HG03103 (cell line): Measurements from ENCODE around the gene ZWILCH.

Source experiments
- ATAC-seq: cut with Tn5 transposase; IDR thresholded peaks from one replicate; pipeline ENCODE4 v1.9.1; 2021; ENCODE audit warnings: low read depth; ENCODE audit not compliant: unreplicated experiment

The ZWILCH gene

GRCh38 chr15:66535056-66535455, 29.9 kb downstream of the ZWILCH start:
- ATAC-seq: no peak

- ATAC-seq: no peak
These were observed 37.8 kb downstream of the ZWILCH start for GRCh38 chr15:66542896-66543295.

DNA sequence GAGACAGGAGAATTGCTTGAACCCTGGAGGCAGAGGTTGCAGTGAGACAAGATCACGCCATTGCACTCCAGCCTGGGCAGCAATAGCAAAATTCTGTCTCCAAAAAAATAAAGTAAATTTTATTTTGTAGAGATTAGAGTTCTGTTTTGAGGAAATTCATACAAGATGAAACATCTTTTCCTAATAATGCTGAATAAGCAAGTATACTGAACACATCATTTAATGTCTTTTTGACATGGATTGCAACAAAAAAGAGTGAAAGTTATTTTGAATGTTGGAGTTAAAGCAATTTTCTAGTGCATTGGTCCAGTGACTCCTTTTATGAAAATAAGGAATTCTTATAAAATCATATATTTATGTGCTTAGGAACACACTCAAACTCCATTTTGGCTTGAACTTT, 40.1 kb downstream of the ZWILCH start:
- ATAC-seq: no peak

DNA sequence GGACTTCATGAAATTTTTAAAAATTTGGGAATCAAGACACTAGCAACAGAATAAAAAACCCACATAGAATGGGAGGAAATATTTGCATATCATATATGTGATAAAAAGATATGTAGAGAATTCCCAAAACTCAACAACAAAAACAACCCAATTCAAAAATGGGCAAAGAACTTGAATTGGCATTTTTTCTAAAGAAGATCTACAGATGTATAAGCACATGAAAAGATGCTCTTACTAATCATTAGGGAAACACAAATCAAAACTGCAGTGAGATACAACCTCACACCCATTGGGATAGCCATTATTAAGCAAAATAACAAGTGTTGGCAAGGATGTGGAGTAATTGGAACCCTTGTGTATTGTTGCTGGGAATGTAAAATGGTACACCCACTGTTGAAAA, 50.6 kb downstream of the ZWILCH start:
- no peak for ATAC-seq

- no peak for ATAC-seq
These were observed 53.1 kb downstream of the ZWILCH start for GRCh38 chr15:66558271-66558670.

DNA sequence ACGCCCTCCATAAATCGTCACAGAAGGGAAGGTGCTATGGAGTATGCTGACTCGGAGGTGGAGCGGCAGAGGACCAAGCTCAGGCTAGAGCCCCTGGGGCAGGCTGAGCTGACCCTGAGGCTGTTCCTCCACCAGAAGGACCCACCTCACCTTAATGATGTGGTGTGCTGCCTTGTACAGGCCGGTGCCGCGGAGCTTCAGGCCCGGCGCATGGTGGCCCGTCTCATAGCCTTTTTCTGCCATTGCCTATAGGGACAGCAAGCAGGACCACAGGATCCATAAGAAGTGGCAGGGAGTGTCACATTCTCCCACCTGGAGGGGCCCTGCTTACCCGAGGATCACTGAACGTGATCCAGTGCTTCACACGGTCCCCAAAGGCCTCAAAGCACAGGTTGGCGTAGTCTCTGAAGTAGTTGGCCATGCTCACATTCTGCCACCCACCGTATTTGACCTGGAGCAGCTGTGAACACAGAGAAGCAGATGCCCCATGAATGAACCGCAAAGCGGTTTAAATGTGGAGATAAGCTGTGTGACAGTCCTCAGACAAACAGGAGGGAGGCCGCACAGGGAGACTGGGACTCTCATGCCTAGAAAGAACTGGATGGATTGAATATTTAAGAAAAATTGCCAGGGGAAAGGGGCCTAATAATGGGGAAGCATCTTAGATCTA, 55.9 kb downstream of the ZWILCH start:
- no peak for ATAC-seq

DNA sequence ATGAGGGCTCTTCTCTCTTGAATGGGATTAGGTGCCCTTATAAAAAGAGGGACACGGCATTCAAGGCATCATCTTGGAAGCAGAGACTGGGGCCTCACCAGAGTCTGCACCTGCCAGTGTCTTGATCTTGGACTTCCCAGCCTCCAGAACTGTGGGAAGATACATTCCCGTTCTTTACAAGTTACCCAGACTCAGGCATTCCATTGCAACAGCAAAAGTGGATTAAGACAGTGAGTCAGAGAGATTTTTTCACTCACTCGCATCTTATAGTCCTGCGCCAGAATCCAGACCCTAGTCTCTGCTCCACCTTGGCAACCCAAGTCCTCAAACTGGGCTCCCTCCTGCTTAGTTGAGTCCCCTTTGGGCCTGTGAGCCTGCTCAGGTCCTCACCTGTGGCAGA, 58.0 kb downstream of the ZWILCH start:
- no peak for ATAC-seq

DNA sequence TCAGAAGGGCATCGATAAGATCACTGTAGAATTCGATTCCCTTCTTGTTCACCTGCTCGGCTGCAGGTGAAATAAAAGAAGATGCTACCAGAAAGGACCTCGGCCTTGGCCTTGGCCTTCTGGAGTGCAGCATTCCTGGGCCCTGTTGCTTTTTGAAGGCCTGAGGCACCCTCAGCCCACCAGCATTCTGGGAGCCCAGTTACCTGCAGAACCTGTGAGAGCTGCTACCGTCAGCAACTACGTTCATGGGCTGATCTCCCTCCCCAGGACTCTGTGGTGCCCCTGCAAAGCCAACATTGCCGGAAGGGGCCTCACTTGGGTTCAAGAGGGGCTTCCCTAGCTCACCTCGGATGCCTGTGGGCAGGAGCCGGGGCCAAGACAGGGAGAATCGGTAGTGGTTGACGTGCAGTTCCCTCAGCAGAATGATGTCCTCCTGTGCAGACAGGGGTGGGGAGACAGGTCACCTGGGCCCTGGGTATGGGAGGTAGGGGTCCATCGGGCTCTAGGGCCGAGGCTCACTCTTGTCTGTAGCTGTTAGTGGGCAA, 58.5 kb downstream of the ZWILCH start:
- ATAC-seq: no peak

DNA sequence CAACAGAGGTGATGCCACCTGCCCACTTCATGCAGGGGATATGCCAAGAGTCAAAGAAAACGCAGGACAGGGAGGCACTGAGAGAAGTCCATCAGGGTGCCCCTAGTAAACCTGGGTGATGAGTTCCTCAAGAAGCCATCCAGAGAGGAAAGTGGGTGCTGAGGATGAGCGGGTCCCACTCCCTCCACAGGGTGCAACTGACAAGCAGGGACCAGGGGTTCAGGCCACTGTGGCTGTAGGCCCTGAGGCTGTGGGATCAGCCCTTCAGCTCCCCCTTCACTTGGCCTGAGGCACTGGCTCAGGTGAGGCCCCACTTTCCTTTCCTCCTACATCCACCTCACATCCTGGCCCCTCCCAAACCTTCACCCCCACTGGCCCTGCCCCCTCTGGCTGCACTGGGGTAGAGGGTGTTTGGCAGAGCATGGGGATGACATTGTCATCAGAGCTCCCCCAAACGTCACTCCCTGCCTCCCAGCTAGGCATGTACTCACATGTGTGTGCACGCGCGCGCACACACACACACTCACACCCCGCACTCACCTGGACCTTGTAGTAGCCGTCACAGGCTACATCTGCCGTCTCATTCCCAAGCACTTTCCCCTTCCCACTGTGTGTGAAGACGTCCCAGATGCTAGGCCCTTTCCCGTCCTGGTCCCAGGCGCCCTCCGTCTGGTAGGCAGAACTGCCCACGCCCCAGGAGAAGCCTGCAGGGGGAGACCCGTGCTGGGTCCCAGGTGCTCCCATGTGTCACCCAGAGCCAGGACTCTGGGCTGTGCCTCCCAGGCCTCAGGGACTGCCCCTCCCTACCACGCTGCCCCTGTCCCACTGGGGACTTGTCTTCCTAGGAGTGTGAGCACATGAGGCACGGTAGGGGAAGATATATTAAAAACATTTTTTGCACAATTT, 59.3 kb downstream of the ZWILCH start:
- ATAC-seq: no peak

GRCh38 chr15:66565141-66565641, 60.1 kb downstream of the ZWILCH start:
- no peak for ATAC-seq

GRCh38 chr15:66565741-66566144, 60.6 kb downstream of the ZWILCH start, which contains the start of gene LCTL:
Gene LCTL (minus strand): TSS chr15:66565998. CDS start chr15:66565365, 633 bp downstream.
- no peak for ATAC-seq

DNA sequence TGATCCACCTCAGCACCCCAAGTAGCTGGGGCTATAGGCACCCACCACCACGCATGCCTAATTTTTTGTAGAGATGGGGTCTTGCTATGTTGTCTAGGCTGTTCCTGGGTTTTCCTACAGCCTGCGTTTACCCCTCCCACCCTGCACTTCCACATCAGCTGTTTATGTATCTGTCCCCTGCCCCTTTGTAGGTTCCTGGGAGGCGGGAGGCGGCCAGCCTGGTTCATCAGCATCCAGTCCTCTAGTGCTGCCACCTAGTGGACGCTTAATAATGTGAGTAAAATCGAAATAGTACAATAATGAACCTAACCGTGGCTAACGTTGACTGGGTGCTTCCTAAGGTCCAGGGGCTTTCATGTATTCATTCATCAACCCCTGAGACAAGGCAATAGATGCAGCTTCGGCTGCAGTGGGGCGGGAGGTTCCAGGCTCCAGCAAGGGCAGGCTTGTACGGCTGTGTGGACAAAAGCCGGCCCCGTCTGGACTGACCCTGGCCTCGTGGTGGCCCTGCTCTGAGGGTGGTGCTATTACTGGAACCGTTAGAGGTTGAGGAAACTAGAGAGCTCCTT, 61.9 kb downstream of the ZWILCH start:
- ATAC-seq: no peak

DNA sequence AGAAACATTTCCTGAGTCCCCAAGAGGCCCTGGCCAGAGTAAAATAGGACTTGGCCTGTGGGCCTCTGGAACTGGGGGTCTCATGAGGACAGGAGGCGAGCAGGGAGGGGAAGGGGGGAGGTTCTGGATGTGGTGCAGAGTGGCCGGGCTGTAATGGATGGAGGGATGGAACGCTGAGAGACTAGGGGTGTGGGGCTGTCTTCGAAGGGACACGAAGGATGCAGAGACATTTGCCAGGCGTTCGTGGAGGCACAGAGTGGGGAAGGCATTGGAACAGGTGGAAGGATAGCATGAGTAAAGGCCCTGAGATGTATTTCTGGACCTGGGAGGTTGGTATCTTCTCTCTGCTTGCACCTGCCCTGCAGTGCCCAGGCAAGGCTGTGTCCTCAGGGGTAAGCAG, 62.8 kb downstream of the ZWILCH start:
- ATAC-seq: no peak

DNA sequence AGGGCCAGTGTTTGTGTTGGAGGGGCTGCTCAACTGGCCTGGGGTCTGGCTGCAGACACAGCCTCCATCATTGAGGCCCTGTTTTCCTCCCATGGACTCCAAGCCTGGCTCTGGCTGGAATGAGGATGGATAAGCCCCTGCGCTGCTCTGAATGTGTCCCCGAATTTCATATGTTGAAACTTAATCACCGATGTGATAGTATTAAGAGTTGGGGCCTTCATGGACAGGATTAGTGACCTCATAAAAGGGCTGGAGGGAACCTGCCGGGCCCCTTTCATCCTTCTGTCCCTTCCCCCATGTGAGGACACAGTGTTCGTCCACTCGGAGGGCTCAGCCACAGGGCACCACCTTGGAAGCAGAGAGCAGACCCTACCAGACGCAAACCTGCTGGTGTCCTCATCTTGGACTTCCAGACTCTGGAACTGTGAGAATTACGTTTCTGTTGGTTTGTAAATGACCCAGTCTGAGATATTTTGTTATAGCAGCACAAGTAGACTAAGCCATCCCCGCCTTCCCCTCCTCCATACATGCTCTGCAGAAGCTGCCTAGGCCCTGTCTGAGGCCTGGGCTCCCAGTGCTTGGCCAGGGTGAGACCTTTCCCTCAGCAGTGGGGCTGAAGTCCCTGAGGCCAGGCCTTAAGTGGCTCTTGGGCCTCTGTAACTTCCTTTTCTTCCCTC, 64.5 kb downstream of the ZWILCH start:
- no peak for ATAC-seq

- ATAC-seq: no peak
These were observed 65.2 kb downstream of the ZWILCH start for GRCh38 chr15:66570327-66570726.

- ATAC-seq: no peak
These were observed 65.8 kb downstream of the ZWILCH start for GRCh38 chr15:66570842-66571478.

GRCh38 chr15:66572146-66572545, 67.0 kb downstream of the ZWILCH start:
- ATAC-seq: no peak

- no peak for ATAC-seq
These were observed 68.2 kb downstream of the ZWILCH start for GRCh38 chr15:66573348-66573718.

DNA sequence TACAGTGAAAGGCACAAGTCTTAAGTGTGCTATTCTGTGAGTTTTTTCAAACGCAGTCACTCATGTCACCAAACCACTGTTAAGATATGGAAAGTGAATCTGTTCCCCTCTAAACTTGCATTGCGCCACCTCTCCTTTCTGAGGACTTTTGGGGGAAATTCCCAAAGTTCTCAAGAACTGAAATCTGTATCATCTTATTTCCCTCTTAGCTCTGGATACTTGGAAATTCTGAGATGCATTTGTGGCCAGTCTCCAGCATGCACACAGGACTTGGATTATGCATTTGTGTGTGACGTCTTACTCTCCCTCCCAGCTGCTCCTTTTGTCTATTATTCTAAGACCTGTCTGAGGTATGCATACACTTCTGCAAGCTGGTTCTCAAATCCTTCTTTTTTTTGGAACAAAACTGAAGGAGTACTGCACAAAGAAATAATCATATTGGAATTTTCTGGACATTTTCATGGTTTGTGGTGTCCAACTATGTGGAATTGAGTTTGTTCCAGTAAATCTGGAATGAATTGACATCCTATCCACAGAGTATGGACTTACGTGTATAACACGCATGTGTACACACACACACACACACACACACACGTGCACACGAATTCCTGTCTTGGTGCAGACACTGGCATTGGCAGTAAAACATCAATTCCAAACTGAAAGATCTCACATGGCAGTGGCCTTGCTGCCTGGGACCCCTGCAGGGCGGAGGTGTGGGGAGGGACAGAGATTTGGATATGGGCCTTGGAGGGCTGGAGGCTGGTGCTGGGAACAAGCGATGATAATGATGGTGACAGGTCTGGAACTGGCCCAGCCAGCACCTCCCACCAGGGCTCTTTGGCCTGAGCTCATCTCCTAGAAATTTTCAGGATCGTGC, 68.8 kb downstream of the ZWILCH start:
- ATAC-seq: no peak
